IPS-15b (cell line): Measurements from ENCODE around the gene MAP4K5.
A peak's percentile ranks its signal among the peaks of the same experiment; 100 is the strongest.
"Not testable (repeated sequence)": the region's sequence is repeated elsewhere in the genome, so short reads cannot be mapped to it uniquely, and the experiment has no call there.

ENCODE experiments used
- H3K27me3 ChIP-seq: one replicate; pipeline ENCODE4 v1.6.1; 2013; ENCODE audit warnings: low read length; ENCODE audit not compliant: control insufficient read depth, insufficient read depth
- H3K36me3 ChIP-seq: one replicate; pipeline ENCODE4 v1.6.1; 2013; ENCODE audit warnings: low read length; ENCODE audit not compliant: control insufficient read depth, insufficient read depth
- H3K4me1 ChIP-seq: one replicate; pipeline ENCODE4 v1.6.1; 2013; ENCODE audit warnings: mild to moderate bottlenecking, low read length; ENCODE audit not compliant: control insufficient read depth, insufficient read depth
- H3K4me3 ChIP-seq: one replicate; pipeline ENCODE4 v1.5.1; 2013; ENCODE audit warnings: low read depth, low read length
- H3K9ac ChIP-seq: one replicate; pipeline ENCODE4 v1.6.1; 2013; ENCODE audit warnings: low read depth, mild to moderate bottlenecking, low read length
- H3K9me3 ChIP-seq: one replicate; pipeline ENCODE4 v1.6.1; 2013; ENCODE audit warnings: mild to moderate bottlenecking, low read length; ENCODE audit not compliant: control insufficient read depth, insufficient read depth

The MAP4K5 gene

GRCh38 chr14:50532502-50533240 lies at the start of gene MAP4K5:
Gene MAP4K5, minus strand, starts transcription at chr14:50532569. Its CDS starts 520 bp downstream, at chr14:50532049.
- H3K36me3 ChIP-seq: peaks cover 3% of the 10 kb centered on the region
- peak within 1 kb of the TSS; percentile 93 for H3K4me3 ChIP-seq
- H3K9me3 ChIP-seq: peaks cover 6% of the 10 kb centered on the region

GRCh38 chr14:50578433-50578832 lies 46.1 kb upstream of the MAP4K5 start:
- Histone ChIP-seq H3K4me3 (no peak overlapping the region), H3K36me3 (no peaks in the 10 kb centered on the region), H3K9me3 (no peaks in the 10 kb centered on the region), H3K4me1 (no peaks in the 10 kb centered on the region), H3K9ac (no peak overlapping the region), H3K27me3 (no peaks in the 10 kb centered on the region)

More at GRCh38 chr14:50532502-50533240, at the start of gene MAP4K5:
- H3K27me3 ChIP-seq: no peaks in the 10 kb centered on the region
- peaks cover 12% of the 10 kb centered on the region for H3K4me1 ChIP-seq
- H3K9ac ChIP-seq: peak within 1 kb of the TSS; percentile 79

- no peaks in the 10 kb centered on the region for H3K36me3 ChIP-seq
- no peaks in the 10 kb centered on the region for H3K4me1 ChIP-seq
- no peaks in the 10 kb centered on the region for H3K9me3 ChIP-seq
- H3K4me3 ChIP-seq: no peak overlapping the region
- H3K27me3 ChIP-seq: no peaks in the 10 kb centered on the region
- no peak overlapping the region for H3K9ac ChIP-seq
Measured at GRCh38 chr14:50577982-50578381, 45.6 kb upstream of the MAP4K5 start.

GRCh38 chr14:50575769-50576168 lies 43.4 kb upstream of the MAP4K5 start:
- Histone ChIP-seq H3K36me3 (no peaks in the 10 kb centered on the region), H3K4me1 (no peaks in the 10 kb centered on the region), H3K9ac (no peak overlapping the region), H3K27me3 (no peaks in the 10 kb centered on the region), H3K9me3 (no peaks in the 10 kb centered on the region), H3K4me3 (no peak overlapping the region)

- Histone ChIP-seq H3K4me3 (no peak overlapping the region), H3K9me3 (no peaks in the 10 kb centered on the region), H3K4me1 (no peaks in the 10 kb centered on the region), H3K36me3 (no peaks in the 10 kb centered on the region), H3K9ac (no peak overlapping the region), H3K27me3 (no peaks in the 10 kb centered on the region)
Measured at GRCh38 chr14:50573862-50574261, 41.5 kb upstream of the MAP4K5 start.

GRCh38 chr14:50569714-50570274 lies 37.4 kb upstream of the MAP4K5 start:
- H3K9me3 ChIP-seq: no peaks in the 10 kb centered on the region
- no peak overlapping the region for H3K9ac ChIP-seq
- no peak overlapping the region for H3K4me3 ChIP-seq
- H3K4me1 ChIP-seq: no peaks in the 10 kb centered on the region
- H3K27me3 ChIP-seq: no peaks in the 10 kb centered on the region
- no peaks in the 10 kb centered on the region for H3K36me3 ChIP-seq

GRCh38 chr14:50562841-50563240 lies 30.5 kb upstream of the MAP4K5 start:
- H3K4me1 ChIP-seq: no peaks in the 10 kb centered on the region
- H3K9me3 ChIP-seq: no peaks in the 10 kb centered on the region
- H3K9ac ChIP-seq: no peak overlapping the region
- peaks cover 21% of the 10 kb centered on the region for H3K27me3 ChIP-seq
- no peak overlapping the region for H3K4me3 ChIP-seq
- no peaks in the 10 kb centered on the region for H3K36me3 ChIP-seq

- Histone ChIP-seq H3K9me3 (no peaks in the 10 kb centered on the region), H3K36me3 (no peaks in the 10 kb centered on the region), H3K9ac (peak overlapping the region; percentile 68), H3K4me3 (peak overlapping the region; percentile 96), H3K27me3 (peaks cover 21% of the 10 kb centered on the region), H3K4me1 (no peaks in the 10 kb centered on the region)
Measured at GRCh38 chr14:50560931-50561285, 28.5 kb upstream of the MAP4K5 start.

- Histone ChIP-seq H3K4me1 (no peaks in the 10 kb centered on the region), H3K36me3 (no peaks in the 10 kb centered on the region), H3K4me3 (peak within 1 kb of the TSS; percentile 96), H3K9ac (peak within 1 kb of the TSS; percentile 68), H3K27me3 (peaks cover 21% of the 10 kb centered on the region), H3K9me3 (no peaks in the 10 kb centered on the region)
Measured at GRCh38 chr14:50559990-50560930, 27.9 kb upstream of the MAP4K5 start, which contains the start of gene ATL1. Gene ATL1, plus strand, starts transcription at chr14:50560145. Its CDS starts 121 bp downstream, at chr14:50560266.

GRCh38 chr14:50552796-50553195 lies 20.4 kb upstream of the MAP4K5 start:
- H3K4me3 ChIP-seq, H3K27me3 ChIP-seq, H3K36me3 ChIP-seq, H3K9me3 ChIP-seq, H3K9ac ChIP-seq, H3K4me1 ChIP-seq: not testable (repeated sequence)

- H3K27me3 ChIP-seq: no peaks in the 10 kb centered on the region
- H3K9me3 ChIP-seq: no peaks in the 10 kb centered on the region
- no peaks in the 10 kb centered on the region for H3K36me3 ChIP-seq
- H3K9ac ChIP-seq: no peak overlapping the region
- no peaks in the 10 kb centered on the region for H3K4me1 ChIP-seq
- H3K4me3 ChIP-seq: no peak overlapping the region
Measured at GRCh38 chr14:50551877-50552276, 19.5 kb upstream of the MAP4K5 start.
